ENCODE measurements around the gene FIGNL1.

The FIGNL1 gene

DNA sequence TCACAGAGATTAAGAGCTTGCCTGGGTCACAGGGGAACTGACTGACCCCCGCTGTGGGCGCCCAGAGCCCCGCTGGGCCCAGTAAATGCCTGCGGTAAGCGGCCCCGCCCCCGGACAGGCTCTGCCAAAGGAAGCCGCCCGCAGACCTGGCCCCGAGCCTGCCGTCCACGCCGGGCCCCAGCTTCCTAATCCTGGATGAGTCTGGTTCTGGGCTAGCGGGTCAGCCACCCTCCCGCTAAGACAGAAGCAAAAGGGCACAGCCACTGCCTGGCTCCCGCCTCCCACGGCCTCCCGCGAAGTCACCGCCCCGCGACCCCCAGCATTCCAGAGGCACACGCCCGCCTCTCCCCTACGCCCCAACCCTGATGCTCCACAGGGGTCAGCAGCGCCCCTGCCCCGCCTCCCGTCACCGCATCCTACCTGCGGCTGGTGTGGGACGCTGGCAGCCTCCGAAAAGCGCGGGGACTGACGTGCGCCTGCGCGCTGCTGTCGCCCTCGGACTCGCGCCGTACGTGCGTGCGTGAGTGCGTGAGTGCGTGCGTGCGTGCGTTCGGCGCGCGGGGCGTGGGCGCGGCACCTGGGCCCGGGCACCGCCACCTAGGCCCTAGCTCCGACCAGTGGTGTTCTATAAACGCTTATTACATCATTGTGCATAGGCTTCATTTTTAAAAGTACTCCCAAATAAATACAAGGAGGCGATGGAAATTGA, at the start of gene FIGNL1:
Gene FIGNL1, minus strand, starts transcription at position 470 of the 709 bp plus-strand sequence. CDS start 3,063 bp downstream, outside the sequence.
- DNase-seq (ENCODE audit: low spot score), result peak; percentile 38

GRCh38 chr7:50499092-50499491, 48.9 kb upstream of the FIGNL1 start:
- DNase-seq (ENCODE audit: low spot score), result no peak

GRCh38 chr7:50497968-50498367, 47.8 kb upstream of the FIGNL1 start:
- DNase-seq (ENCODE audit: low spot score), result no peak

DNA sequence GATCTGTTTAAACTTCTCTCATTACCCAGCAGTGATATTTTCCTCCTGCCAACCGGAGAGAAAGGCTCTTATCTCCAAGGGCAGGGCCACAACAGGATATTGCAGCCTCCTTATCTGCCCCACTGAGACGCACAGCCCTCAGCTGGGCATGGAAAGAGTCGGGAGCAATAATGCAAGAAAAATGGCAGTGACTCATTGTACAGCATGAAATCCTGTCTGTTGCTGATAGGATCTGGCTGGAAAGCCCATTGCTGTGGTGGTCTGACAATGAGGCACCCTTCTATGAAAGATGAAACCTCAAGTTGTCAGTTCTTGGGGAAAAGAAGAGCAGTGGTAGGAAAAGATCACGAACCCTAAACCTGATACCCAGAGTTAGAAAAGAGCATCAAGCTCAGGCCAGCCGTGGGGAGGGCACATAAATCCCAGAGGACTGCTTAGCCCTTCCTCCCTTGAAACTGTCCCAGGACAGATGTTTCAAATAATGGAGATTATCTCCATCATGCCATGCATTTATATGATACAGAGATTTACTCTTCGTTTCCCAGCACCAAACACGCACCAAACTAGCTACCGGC, 47.0 kb upstream of the FIGNL1 start:
- DNase-seq (ENCODE audit: low spot score), result peak; percentile 19

DNA sequence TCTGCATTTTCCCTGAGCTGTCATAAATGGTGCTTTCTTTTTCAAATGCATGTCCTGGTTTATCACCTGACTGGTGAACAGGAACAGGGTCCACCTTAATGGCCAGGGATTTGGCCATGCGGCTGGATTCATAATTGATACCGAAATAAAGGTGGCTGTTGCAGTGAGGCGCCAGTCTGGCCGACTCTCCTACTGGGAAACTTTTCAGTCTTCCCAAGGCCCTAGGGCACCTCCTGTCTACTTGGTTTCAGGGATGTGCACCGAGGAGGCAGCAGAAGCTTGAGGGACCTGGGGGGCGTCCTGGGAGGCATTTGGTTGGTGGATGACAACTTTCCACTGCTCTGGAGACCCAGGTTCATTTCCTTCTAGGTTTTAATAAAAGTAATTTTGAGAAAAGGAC, 46.4 kb upstream of the FIGNL1 start:
- no peak for DNase-seq (ENCODE audit: low spot score)

- no peak for DNase-seq (ENCODE audit: low spot score)
These were observed 45.6 kb upstream of the FIGNL1 start for GRCh38 chr7:50495746-50496145.

DNA sequence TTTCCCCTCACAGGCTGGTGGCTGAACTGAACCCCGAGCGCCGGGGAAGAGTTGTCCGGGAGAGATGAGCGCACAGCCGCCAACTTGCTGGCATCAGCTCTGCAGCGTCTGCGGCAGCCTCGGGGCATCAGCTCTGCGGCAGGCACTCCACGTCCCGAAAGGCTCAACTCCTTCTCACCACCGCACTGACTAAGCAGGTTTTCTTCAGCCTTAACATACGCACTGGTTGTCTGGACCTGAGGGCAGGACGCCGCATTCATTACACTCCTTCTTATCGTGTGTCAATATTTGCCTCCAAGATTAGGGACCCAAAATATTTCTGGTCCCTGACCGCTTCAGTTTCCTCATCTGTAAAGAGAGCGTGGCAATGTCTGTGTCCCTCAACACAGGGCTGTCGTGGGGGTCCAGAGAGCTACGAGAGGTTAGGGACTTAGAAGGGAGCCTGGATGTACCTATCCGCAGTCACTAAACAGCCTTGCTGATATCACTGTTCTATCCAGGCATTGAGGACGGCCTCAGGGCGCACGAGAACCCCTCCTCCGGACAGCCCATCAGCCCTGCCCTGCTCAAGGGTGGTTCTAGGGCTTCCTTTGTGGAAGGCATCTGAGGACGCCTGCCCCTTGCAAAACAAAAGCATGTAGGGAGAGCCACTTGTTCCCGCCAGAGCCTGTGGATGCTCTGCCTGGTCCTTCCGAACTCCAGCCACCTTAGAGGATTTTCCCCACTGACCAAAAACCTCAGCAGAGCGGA, 42.8 kb upstream of the FIGNL1 start:
- no peak for DNase-seq (ENCODE audit: low spot score)

DNA sequence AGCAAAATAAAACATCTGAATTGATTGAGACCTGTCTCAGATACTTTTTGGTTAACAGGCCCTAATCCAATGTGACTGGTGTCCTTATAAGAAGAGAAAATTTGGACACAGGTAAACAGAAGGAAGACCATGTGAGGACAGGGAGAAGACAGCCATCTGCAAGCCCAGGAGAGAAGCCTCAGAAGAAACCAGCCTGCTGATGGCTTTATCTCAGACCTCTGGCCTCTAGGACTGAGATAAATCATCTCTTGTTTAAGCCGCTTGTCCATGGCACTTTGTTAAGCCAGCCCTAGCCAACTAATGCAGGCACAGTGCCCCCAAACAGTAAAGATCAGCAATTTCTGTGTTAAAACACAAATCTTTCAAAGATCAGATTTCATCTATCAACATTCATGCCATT, 41.8 kb upstream of the FIGNL1 start:
- DNase-seq (ENCODE audit: low spot score), result no peak

DNA sequence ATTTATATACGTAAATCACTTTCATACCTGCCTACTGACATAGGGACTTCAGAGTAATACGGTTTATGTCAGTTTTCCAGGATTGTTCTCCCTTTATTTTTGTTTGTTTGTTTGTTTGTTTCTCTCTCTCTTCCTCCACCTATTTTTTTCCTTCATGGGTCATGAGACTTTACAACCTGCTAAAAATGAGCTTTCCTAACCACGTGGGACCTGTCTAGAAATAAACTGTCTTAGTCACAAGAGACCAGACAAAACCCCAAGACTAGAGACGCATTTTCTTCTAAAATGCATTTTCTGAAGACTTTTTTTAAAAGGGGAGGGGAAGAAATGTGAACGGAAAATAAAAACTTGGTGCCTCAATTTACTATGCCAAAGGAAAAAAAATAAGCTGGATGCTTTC, 41.1 kb upstream of the FIGNL1 start:
- DNase-seq (ENCODE audit: low spot score), result no peak

- DNase-seq (ENCODE audit: low spot score), result no peak
These were observed 38.2 kb upstream of the FIGNL1 start for GRCh38 chr7:50488379-50488778.

DNA sequence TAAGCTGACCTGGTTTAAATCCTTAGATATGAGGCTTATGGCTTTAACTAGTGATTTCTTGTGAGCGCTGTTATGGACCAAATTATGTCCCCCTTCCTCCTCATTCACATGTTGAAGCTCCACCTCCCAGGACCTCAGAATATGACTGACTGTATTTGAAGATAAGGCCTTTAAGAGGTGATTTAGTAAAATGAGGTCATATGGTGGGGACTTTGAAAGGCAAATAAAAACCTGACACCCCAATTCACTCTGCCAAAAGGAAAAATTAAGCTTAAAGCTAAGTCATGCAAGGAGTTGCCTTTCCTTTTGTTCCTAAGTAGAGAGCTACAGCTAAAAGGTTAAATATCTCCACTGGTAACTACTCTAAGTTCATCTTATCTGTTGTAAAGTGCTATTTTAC, 36.4 kb upstream of the FIGNL1 start:
- no peak for DNase-seq (ENCODE audit: low spot score)

- no peak for DNase-seq (ENCODE audit: low spot score)
These were observed 31.7 kb upstream of the FIGNL1 start for GRCh38 chr7:50481867-50482266.

DNA sequence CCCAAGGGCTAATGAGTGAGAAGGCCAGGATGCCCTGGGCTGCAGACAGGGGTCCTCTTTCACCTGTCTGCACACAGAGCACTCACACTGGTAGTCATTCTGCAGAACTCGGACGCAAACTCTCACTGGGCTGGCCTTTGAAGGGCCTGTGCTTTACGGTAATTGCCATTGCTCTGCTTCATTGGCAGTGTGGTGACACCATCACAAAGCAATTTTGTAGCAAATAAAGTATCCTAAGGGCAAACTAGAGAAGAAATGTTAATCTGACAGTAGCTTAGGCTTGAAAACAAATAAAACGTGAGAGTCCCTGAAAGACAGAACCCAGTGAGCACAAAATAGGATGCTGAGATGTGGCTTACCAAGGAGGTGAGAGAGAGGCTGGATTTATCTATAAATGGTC, 30.6 kb upstream of the FIGNL1 start:
- no peak for DNase-seq (ENCODE audit: low spot score)

DNA sequence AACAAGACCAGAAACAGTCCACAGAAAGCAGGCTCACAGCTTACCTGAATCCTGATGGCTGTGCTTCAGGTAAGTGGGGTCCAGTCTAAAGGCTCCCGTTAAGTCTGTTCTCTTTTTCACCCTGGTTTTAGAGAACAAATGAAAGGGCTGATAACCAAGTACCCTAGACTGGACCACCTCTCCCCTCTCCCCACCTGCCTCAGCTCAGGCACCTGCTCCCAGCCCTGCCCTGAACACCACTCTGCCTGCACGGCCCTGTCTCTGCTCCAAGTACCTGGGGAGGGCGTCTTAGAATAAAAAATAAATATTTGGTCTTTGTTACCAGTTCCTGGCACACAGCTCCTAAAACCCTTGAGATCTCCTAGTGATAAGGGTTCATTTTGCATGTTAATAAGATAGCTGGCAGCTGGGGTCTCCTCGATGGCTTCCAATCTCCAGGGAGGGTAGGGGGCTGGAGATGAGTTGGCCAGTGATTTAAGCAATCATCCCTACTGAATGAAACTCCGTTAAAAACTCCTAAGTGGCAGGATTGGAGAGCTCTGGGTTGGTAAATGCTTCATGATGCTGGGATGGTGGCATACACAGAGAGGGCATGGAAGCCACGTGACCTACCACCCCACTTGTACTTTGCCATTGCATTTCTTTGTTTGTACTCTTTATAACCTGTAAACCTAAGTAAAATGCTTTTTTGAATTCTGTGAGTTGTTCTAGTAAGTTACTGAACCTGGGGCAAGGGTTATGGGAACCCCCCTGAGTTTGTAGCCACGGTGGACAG, 29.8 kb upstream of the FIGNL1 start:
- DNase-seq (ENCODE audit: low spot score), result no peak

GRCh38 chr7:50477640-50478039, 27.5 kb upstream of the FIGNL1 start:
- DNase-seq (ENCODE audit: low spot score), result no peak

- no peak for DNase-seq (ENCODE audit: low spot score)
These were observed 26.9 kb upstream of the FIGNL1 start for GRCh38 chr7:50476953-50477625.

- no peak for DNase-seq (ENCODE audit: low spot score)
These were observed 25.2 kb upstream of the FIGNL1 start for GRCh38 chr7:50475340-50475739.

- DNase-seq (ENCODE audit: low spot score), result no peak
These were observed 24.4 kb upstream of the FIGNL1 start for GRCh38 chr7:50474382-50475160.

DNA sequence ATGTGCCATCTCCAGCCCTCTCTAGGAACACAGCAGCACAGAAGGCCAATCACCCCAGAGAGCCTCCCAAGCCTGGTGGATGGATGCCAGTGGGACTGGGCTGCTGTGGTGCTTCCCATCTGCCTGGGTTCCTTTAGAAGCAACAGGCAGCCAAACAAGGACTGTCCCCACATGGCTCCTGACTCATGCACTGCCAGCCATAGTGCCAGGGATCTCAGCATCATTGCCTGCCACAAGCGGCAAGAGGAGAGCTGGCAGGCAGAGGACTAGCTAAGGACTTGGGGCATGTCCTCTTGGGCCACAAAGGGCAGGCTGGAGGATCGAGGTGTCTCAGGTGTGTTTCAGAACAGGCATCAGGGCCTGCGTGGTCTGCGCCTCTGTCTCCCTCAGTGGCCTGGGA, 23.4 kb upstream of the FIGNL1 start:
- no peak for DNase-seq (ENCODE audit: low spot score)

DNA sequence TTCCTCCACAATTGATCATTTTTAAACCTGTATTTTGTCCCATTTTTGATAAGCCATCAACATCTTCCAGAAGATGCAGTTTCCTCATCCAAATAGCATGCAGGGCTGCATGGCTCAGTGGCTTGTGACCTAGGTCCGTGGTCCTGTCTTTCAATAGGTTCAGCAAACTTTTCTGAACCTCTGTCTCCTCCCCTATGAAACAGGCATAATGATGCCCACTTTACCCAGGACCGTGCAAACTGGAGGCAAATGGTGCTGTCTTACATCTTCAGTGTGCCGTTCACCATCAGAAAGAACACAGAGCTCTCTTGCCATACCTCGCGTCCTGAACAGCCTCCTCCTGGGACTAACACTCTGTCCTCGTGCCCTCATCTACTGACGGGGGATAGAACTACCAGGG, 22.3 kb upstream of the FIGNL1 start:
- no peak for DNase-seq (ENCODE audit: low spot score)

GRCh38 chr7:50471970-50472369, 21.8 kb upstream of the FIGNL1 start:
- no peak for DNase-seq (ENCODE audit: low spot score)

All from kidney capillary endothelial cell (primary cell).